Gastroesophageal sphincter (tissue), 3 donors: Measurements from ENCODE around the gene KRT85.

ENCODE experiments used
- EP300 ChIP-seq: sonication (generic); formaldehyde crosslinking; IDR thresholded peaks from one replicate; pipeline ENCODE4 v1.6.1; 2017; ENCODE audit warnings: antibody characterized with exemption, mild to moderate bottlenecking
- POLR2A ChIP-seq, 2 donors: fragments of 450-650 bp; IDR thresholded peaks; one replicate each; pipeline ENCODE4 v1.6.1; 2017; ENCODE audit warnings: antibody characterized with exemption in 2 of 2, mild to moderate bottlenecking in 2 of 2, moderate library complexity in 1 of 2
- POLR2AphosphoS5 ChIP-seq: sonication (generic); formaldehyde crosslinking; IDR thresholded peaks from one replicate; pipeline ENCODE4 v1.6.1; 2017; ENCODE audit warnings: antibody characterized with exemption
- TF ChIP-seq, protein P1 (sequence below), 4 experiments: fragments of 200-600 bp in 2 of 4; fragments of 450-650 bp in 2 of 4; sonication (generic) in 1 of 4; IDR thresholded peaks; one replicate each; pipeline ENCODE4 v1.5.1; 2017 to 2019; ENCODE audit warnings: antibody characterized with exemption in 4 of 4, mild to moderate bottlenecking in 2 of 4, moderate library complexity in 2 of 4

DNA sequence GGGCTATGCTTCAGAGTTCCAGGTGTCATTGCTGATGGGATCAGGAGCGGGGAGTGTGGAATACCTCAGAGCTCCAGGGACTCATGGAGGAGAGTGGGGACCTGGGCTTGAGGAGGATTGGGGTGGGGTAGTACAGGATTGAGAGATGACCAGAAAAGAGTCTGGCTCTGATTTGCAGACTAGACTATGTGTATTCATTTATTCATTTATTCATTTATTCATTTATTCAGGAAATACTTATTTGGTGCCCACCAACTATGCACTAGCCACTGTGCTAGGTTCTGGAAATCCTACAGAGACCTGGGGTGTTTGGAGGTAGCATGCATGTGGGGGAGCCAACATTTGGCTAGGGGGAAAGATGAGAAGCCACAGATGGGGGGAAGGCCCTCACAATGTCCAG, 45.2 kb downstream of the KRT85 start:
- TF ChIP-seq, protein P1, sequence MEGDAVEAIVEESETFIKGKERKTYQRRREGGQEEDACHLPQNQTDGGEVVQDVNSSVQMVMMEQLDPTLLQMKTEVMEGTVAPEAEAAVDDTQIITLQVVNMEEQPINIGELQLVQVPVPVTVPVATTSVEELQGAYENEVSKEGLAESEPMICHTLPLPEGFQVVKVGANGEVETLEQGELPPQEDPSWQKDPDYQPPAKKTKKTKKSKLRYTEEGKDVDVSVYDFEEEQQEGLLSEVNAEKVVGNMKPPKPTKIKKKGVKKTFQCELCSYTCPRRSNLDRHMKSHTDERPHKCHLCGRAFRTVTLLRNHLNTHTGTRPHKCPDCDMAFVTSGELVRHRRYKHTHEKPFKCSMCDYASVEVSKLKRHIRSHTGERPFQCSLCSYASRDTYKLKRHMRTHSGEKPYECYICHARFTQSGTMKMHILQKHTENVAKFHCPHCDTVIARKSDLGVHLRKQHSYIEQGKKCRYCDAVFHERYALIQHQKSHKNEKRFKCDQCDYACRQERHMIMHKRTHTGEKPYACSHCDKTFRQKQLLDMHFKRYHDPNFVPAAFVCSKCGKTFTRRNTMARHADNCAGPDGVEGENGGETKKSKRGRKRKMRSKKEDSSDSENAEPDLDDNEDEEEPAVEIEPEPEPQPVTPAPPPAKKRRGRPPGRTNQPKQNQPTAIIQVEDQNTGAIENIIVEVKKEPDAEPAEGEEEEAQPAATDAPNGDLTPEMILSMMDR (IDR thresholded peaks at IDR 0.05) = no peak
- TF ChIP-seq EP300 (no peak), POLR2A (IDR thresholded peaks at IDR 0.05) (no peak), POLR2AphosphoS5 (no peak)
